H54 (cell line): ENCODE measurements around the gene IL22.
A peak's percentile ranks its signal among the peaks of the same experiment; 100 is the strongest.

ENCODE experiments used
- DNase-seq: peaks from one replicate; pipeline ENCODE4 v3.0.0; 2011; ENCODE audit warnings: low spot score, mixed read lengths; ENCODE audit not compliant: insufficient read length
- FAIRE-seq: peaks from 3 replicates; lab custom pipeline; 2011; peaks lifted over from hg19 to GRCh38; lab: Jason Lieb, UNC
- POLR2A ChIP-seq: IDR thresholded peaks from 2 replicates; pipeline ENCODE4 v1.6.1; 2011; ENCODE audit warnings: low read depth, mild to moderate bottlenecking, low read length

IL22 gene

DNA sequence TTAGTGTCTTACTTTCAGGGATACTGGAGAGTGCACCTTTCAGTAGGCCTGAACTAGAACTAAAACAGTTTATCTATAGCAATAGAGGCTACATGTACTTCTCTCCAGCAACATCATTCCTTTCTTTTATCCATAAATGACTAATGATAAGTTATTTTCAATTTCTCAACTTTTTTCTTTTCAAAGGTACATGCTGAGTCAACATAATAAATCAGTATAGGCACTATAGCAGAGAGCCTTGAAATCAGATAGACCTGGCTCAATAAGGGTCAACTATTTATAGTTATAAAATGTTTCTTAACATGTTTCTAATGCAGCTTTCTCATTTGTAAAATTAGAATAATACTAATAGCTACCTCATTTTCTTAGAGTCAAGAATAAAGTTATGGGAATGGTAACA, 5.6 kb downstream of the IL22 start:
- no peak for TF ChIP-seq POLR2A
- no peak for FAIRE-seq
- no peak for DNase-seq

DNA sequence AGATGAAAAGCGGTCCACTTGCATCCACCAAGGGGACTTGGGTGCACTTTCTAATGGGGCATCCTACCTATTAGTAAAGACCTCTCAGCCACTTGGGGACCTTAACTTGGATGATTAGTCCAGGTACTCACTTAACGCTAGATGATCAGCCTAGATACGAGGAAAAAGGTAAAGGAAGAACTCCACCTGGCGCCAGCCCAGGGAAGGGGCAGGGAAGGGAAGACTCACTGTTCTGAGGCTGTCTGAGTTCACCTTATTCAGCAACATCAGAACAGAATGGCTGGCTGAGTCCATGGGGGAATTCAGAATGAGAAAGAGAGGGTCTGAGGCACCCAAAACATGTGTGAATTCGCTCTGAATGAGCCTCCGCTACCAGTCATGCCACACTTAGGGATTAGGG, 7.1 kb downstream of the IL22 start:
- no peak for DNase-seq
- FAIRE-seq: no peak
- TF ChIP-seq POLR2A: no peak

DNA sequence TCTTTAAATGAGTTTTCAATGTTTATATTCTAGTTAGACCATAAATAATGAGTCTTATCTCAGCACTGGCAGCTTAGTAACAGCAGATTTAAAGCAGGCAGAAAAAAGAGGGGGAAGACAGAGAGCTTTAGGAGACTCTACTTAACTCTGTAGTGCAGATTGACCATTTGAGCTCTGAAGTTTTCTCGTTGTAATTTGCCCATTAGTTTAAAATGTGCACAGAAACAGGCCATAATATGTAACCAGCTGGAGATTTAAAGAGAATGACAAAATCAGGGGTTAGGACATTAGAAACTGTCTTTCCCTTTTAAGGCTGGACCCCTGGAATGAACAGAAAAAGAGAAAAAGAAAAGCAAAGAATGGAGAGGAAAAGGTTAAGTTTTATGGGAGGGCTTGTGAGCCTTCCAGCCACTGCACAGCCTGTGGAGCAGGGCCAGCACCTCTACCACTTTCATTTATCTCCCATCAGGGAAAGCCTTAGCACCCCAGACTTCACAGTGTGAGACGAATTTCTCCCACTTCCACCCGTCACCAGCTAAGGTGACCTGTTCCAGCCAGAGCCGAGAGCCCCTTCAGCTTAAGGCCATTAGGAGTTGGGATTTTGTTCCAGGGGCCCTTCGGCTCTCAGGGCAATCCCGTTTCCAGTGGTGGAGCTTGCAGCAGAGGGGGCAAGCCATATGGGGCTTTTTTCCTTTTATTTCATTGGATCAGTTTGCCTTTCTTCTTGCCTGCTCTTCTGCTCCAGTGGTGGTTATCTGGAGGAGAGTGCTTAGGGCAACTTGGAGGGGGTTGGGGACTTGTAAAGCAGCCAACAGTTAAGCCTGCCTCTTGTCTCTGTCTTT, 8.0 kb downstream of the IL22 start:
- no peak for TF ChIP-seq POLR2A
- no peak for DNase-seq
- FAIRE-seq: peak; percentile 41

- FAIRE-seq: no peak
- no peak for DNase-seq
- no peak for TF ChIP-seq POLR2A
Measured at GRCh38 chr12:68242777-68243176, 10.6 kb downstream of the IL22 start.

- DNase-seq (no peak), FAIRE-seq (no peak)
- no peak for TF ChIP-seq POLR2A
Measured at GRCh38 chr12:68240975-68241374, 12.4 kb downstream of the IL22 start.

DNA sequence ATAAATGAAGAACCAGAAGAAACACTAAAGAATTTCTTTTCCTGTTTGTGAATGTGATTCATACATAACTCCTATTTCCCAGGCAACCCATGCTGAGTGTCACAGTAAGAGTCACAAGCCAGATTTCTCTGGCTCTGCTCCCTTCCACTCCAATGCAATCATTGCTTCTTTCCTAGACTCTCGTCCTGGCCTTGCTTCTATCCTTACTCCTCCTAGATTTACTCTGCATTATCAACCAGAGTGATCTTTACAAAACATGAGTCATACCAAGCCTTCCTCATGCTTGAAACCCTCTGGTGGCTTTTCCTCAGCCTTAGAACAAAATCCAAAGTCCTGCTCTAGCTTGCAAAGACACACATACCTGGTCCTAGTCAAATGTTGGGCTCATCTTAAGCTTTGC, 13.3 kb downstream of the IL22 start:
- peak; percentile 29 for DNase-seq
- FAIRE-seq: peak; percentile 96
- TF ChIP-seq POLR2A: no peak

DNA sequence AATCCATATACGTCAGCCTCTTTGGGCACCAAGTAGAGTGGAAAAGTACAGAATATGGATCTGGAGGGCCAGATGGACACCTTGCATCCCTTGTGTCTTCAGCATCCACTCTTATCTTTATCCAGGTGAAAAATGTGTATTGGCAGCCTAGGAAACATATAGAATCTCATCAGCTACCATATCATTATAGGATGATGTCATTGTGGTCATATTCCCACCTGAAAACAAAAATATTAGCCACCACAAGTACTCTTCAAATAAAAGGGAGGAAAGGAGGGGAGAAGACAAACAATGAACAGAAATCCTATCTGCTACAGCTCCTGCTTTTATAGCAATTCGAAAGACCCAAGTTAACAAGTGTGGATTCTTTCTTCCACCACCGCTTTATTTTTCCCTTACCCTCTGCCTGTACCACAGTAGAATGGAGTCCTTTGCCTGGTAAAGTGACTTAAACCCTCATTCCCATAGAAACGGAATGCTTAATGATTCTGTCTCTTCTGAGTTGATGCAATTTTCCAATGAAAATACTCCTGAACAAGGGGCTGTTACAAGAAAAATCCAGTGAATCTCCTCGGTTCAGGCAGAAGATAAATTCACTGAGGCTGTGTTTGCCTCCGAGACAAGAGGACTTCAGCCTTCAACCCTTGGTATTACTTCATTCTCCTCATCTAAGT, 14.0 kb downstream of the IL22 start:
- no peak for TF ChIP-seq POLR2A
- DNase-seq: no peak
- no peak for FAIRE-seq

- FAIRE-seq (no peak), DNase-seq (no peak)
- TF ChIP-seq POLR2A: no peak
Measured at GRCh38 chr12:68237619-68238018, 15.8 kb downstream of the IL22 start.

- no peak for DNase-seq
- no peak for TF ChIP-seq POLR2A
- FAIRE-seq: peak; percentile 30
Measured at GRCh38 chr12:68237078-68237477, 16.3 kb downstream of the IL22 start.

DNA sequence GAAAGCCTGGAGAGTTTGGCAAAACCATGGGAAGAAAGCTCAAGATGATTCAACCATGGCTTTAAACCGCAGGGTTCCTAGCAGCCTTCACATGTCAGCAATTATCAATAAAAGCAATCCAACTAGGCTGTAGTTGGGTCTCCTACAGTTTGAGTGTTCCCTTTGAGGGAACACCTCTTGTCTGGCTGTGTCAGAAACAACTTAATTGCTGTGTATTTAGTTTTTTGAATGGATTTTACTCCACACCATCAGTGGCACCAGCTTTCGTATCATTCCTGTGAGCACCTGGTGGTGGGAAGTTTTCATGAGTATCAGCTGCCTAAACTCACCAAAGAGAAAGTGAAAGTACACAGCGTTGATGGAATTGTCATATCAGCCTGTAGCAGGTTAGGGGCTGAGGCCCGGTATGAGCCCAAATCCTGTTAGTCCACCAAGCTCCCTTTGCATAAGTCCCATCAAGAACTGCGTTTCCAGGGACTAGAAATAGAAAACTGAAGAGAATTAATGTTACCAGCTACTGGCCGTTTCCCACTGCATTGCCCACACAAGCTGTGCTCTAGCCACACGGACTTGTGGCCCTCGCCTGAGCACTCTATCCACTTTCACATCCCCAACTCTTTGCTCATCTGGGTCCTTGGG, 16.9 kb downstream of the IL22 start:
- FAIRE-seq: no peak
- no peak for TF ChIP-seq POLR2A
- no peak for DNase-seq

DNA sequence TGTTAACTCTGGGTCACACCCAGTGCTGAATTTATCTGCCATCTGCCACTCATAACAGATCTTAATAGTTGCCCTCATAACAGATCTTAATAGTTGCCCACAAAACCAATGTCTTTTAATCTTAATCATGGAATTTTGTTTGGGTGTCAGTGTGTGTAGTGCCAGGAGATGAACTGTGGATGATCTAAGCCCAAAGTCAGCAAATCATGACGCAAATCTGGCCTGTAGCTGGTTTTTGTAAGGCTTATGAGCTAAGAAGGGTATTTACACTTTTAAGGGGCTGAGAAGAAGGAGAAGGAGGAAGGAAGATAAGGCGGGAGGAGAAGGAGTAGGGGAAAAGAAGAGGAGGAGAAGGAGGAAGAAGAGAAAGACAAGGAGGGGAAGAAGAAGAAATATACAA, 17.8 kb downstream of the IL22 start:
- no peak for TF ChIP-seq POLR2A
- no peak for FAIRE-seq
- DNase-seq: no peak

- no peak for FAIRE-seq
- no peak for TF ChIP-seq POLR2A
- no peak for DNase-seq
Measured at GRCh38 chr12:68234140-68234539, 19.3 kb downstream of the IL22 start.

DNA sequence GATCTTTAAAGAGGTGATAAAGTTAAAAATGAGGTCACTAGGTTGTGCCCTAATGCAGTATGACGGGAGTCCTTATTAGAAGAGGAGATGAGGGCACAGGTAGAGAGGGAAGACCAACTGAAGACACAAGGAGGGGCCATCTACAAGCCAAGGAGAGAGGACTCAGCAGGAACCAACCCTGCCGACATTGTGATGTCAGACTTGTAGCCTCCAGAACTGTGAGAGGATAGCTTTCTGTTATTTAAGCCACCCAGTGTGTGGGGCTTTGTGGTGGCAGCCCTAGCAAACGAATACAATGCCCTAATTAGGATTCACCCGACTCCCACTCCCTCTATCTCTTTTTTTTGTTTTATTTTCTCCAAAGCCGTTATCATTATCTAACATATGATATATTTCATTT, 19.9 kb downstream of the IL22 start:
- no peak for FAIRE-seq
- no peak for TF ChIP-seq POLR2A
- DNase-seq: no peak

DNA sequence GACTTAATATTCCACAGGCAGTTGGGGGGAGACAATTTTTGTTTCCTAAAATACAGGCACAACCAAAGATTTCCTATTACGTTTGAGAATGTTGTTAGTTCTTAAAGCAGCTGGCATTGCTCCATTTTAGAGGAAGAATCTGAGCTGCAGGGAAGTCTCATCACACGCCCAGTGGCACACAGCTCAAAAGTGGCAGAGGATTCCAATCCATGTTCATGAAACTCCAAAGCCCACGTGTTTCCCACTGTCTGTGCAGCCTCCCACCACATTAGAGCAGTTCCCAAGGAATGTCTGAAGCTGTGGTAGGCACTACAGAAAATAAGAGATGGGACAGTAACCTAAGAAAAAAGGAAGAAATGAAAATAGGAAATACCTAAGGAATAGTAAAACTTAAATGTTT, 21.7 kb downstream of the IL22 start:
- no peak for TF ChIP-seq POLR2A
- FAIRE-seq (no peak), DNase-seq (no peak)
